ENCODE data around the gene ZFP69B.

Gene ZFP69B

GRCh38 chr1:40508375-40509341 lies 58.4 kb downstream of the ZFP69B start, which contains the start of gene EXO5:
TSS of gene EXO5 (plus strand) at chr1:40508767. CDS start at chr1:40514545, 5,778 bp downstream.
- peak within 1 kb of the TSS; percentile 83 for H3K4me3 ChIP-seq (ENCODE audit: low read length)
- peak; percentile 71 for DNase-seq (ENCODE audit: low read depth, low spot score)

All from Jurkat, Clone E6-1 (cell line).